ENCODE data around the gene LRRC10. TPM values are rescaled to one million over a fixed set of nuclear protein-coding genes. Genes with fewer than 3 reads are reported as not detected.

The LRRC10 gene, protein sequence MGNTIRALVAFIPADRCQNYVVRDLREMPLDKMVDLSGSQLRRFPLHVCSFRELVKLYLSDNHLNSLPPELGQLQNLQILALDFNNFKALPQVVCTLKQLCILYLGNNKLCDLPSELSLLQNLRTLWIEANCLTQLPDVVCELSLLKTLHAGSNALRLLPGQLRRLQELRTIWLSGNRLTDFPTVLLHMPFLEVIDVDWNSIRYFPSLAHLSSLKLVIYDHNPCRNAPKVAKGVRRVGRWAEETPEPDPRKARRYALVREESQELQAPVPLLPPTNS
- polyA plus RNA-seq (ENCODE audit: low read depth in 6 of 6), result not detected

DNA sequence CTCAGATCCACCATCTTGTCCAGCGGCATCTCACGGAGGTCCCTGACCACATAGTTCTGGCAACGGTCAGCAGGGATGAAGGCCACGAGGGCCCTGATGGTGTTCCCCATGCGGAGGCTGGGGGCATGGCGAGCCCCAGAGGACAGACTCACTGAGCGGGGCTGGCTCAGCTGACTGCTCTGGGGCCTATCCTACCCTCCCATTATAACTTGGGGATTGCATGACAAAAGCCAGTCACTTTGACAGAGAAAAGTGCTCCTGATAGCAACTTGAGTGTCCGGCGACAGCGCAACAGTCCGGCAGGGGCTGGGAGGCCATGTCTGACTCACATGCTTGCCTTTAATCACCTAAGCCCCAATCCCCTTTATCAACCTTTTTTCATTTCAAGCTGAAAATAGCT is at the start of gene LRRC10:
Gene LRRC10, minus strand, starts transcription at position 179 of the 400 bp plus-strand sequence. Its CDS starts 69 bp downstream, at position 110.
- Mint-ChIP-seq H3K36me3 (no peaks in the 10 kb centered on the region), H3K4me3 (no peak within 1 kb of the TSS), H3K4me1 (peaks cover 0 to 4% (median 4%) of the 10 kb centered on the region in 3 donors), H3K27ac (no peak within 1 kb of the TSS), H3K27me3 (no peaks in the 10 kb centered on the region), H3K9me3 (no peaks in the 10 kb centered on the region)
- no peak for DNase-seq
- no peak for ATAC-seq (ENCODE audit: low read depth in 2 of 2)

DNA sequence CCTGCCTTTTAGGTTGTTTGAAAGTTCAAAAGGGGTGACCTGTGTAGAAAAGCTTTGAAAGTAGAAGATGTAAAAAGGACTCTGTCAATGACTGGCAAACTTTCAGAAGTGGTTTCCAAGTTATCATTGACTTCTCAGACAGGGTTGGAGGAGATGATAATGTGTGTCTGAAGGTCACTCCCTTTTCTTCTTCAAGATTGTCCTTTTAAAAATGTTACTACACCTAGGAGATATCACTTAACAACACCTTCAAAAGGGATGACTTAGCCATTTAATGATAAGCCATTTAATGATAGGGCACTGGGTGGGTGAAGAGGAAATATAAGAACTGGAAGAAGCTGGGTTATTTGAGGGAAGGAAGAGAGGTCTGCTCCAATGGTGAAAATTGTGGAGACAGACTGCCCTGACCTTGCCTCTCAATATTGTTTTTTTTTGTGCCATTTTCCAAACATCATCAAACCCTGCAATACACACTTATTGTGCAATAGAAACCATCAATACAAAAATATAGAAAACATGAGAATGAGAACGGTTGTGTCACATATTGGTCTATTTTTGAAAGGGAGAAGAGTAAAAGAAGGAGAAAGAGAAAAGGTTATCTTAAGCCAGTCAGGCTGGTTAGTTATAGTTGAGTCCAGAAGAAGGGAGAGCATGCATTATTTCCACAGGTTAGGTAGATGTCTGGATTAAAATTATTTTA is 49.6 kb upstream of the LRRC10 start:
- Mint-ChIP-seq H3K9me3 (no peaks in the 10 kb centered on the region), H3K4me1 (no peaks in the 10 kb centered on the region), H3K4me3 (no peak overlapping the region), H3K27me3 (peaks cover 0 to 10% (median 3%) of the 10 kb centered on the region in 3 donors), H3K27ac (no peak overlapping the region), H3K36me3 (no peaks in the 10 kb centered on the region)
- DNase-seq, result no peak
- no peak for ATAC-seq (ENCODE audit: low read depth in 2 of 2)

DNA sequence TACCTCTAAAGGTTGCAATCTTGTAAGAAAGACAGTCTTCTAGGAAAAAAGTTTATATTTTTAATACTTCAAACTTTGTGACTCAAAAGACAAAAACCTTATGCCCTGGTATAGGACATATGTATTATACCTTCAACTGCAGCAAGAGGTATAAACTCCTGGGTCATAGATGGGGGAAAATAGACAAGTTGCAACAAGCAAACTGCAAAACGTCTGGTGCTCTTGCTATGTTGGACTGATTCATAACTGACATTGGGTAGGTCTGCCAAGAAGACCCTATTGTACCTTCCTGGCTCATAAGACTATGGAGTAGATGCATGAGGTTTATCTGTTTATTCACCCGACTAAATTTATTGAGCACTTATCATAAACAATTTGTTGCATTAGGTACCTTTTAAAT is 47.5 kb upstream of the LRRC10 start:
- no peak for ATAC-seq (ENCODE audit: low read depth in 2 of 2)
- Mint-ChIP-seq H3K4me3 (no peak overlapping the region), H3K9me3 (no peaks in the 10 kb centered on the region)

DNA sequence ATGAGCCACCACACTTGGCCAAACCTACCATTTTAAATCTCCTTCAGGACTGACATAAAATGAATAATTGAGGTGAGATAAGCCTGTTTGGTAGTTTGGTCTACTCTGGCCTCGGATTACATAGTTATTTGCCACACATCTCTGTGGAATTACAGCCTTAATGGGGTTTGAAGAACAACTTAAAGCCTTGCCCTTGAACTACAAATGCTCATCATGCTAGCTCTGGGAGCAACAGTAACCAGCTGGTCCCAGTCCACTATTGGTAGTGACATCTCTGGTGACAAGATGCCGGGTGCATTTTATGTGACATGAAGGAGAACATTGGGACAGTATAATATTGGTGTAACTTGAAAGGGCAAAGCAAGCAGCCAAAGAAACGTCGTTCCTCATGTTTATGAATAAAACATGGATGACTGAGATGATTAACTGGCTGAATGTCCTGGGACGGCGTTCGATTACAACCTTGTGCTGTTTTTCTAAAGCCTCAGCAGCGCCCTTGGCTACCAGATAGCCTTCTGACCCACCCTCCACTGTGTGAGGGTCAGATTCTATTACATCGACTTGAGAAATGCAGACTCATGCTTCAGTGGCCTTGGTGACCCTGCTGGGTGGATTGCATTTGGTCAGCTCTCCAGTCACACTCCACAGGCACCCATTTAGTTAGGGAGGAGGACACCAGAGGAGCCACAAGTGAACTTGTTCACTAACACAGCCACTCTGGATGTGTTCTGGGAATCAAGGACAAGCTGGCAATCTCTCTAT is 46.9 kb upstream of the LRRC10 start:
- ATAC-seq (ENCODE audit: low read depth in 2 of 2), result no peak
- no peaks in the 10 kb centered on the region for H3K9me3 Mint-ChIP-seq
- H3K27ac Mint-ChIP-seq, result no peak overlapping the region

More for the DNA sequence above, 47.5 kb upstream of the LRRC10 start:
- Mint-ChIP-seq H3K27ac (no peak overlapping the region), H3K36me3 (no peaks in the 10 kb centered on the region), H3K4me1 (no peaks in the 10 kb centered on the region), H3K27me3 (peaks cover 0 to 10% (median 3%) of the 10 kb centered on the region in 3 donors)
- DNase-seq, result no peak

DNA sequence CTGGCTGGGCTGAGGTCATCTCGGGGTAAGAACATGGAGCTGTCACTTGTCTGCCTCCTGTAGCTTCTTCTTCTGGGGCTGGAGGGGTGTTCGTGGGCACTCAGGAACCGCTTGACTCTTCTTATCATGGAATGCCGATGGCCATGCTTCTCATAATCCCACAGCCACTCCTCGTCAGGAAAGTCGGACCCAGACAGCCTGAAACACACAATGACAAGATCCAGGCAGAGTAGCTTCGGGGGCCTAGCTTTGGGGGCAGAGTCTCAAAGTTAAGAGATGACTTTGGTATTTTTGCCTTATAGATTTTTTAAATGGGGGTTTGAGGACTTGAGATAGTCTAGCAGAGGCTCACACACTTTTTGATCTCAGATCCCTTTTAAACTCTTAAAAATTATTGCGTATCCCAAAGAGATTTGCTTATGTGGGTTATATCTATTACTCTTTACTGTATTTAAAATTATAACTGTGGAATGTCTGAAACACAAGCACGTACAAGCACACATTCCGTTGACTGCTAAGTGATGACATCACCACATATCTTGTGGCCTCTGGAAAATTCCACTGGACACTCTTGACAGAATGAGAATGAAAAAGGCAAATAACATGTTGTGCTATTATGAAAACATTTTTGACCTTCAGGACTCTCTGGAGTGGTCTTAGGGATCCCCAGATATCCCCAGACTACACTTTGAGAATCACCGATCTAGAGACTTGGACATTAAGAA is 45.1 kb upstream of the LRRC10 start:
- no peaks in the 10 kb centered on the region for H3K36me3 Mint-ChIP-seq
- H3K27ac Mint-ChIP-seq, result no peak overlapping the region
- H3K4me1 Mint-ChIP-seq, result no peaks in the 10 kb centered on the region
- H3K27me3 Mint-ChIP-seq, result peaks cover 0 to 10% (median 3%) of the 10 kb centered on the region in 3 donors
- ATAC-seq (ENCODE audit: low read depth in 2 of 2) (no peak), DNase-seq (no peak)
- no peak overlapping the region for H3K4me3 Mint-ChIP-seq
- H3K9me3 Mint-ChIP-seq, result no peaks in the 10 kb centered on the region

More for the DNA sequence above, 46.9 kb upstream of the LRRC10 start:
- H3K4me3 Mint-ChIP-seq, result peak overlapping the region in 1 of 8 donors; percentile 60
- H3K27me3 Mint-ChIP-seq, result peaks cover 0 to 10% (median 3%) of the 10 kb centered on the region in 3 donors
- H3K36me3 Mint-ChIP-seq, result no peaks in the 10 kb centered on the region
- DNase-seq, result no peak
- H3K4me1 Mint-ChIP-seq, result no peaks in the 10 kb centered on the region

DNA sequence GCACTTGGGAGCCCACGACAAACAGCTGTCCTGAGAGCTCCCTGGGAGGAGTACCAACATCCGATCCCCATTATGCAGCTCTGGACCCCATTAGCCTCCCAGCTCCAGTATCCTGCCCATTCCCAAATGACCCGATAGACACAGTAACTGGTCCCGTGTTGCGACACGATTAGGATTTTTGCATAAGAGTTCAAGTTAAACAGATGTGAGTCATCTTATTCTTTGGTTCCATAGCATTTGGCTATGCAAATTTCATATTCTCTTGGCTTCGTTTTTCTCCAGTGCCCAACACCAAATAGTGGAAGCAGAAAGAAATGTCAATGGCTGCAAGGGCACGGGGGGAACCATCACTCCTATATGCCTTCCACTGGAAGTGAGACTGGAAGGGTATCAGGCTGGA is 43.0 kb upstream of the LRRC10 start:
- Mint-ChIP-seq H3K4me1 (no peaks in the 10 kb centered on the region), H3K27me3 (no peaks in the 10 kb centered on the region), H3K36me3 (no peaks in the 10 kb centered on the region), H3K4me3 (no peak overlapping the region), H3K9me3 (no peaks in the 10 kb centered on the region), H3K27ac (no peak overlapping the region)
- DNase-seq, result no peak
- no peak for ATAC-seq (ENCODE audit: low read depth in 2 of 2)

DNA sequence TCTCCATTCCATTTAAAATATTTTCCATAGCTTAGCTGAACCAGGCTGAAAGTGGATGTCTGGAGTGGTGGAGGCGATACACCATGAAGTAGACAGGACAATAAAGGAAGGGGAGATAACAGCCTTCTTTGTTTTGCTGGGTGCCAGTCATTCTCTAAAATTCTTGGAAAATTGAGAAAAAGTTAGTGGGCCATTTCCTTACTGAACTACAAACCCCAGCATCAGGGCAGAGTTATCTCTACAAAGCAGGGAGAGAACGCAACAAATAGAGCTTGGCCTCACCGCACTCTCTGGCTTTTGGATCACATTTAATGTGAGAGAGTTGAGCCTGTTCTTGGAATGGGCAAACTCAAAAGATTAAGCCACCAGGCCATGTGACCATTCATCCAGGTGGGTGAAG is 41.2 kb upstream of the LRRC10 start:
- no peak overlapping the region for H3K27ac Mint-ChIP-seq
- H3K27me3 Mint-ChIP-seq, result peaks cover 0 to 12% (median 0%) of the 10 kb centered on the region in 3 donors
- ATAC-seq (ENCODE audit: low read depth in 2 of 2) (no peak), DNase-seq (no peak)
- no peaks in the 10 kb centered on the region for H3K36me3 Mint-ChIP-seq
- H3K4me1 Mint-ChIP-seq, result no peaks in the 10 kb centered on the region
- peak overlapping the region in 1 of 8 donors; percentile 73 for H3K4me3 Mint-ChIP-seq
- no peaks in the 10 kb centered on the region for H3K9me3 Mint-ChIP-seq

DNA sequence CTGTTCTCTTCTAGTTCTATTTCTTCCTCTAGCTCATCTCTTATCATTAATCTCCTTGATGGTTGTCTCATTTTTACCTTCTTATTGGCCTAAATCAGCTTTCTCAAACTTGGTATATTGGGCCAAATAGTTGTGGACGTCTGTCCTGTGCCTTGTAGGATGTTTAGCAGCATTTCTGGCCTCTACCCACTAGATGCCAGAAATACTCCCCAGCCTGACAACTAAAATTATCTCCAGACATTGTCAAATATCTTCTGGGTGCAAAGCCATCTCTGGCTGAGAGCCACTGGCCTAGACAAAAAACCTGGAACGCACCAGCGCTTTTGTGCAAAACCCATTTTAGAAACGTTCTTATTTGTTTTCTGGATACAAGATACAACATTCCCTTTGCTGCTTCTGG is 38.8 kb upstream of the LRRC10 start:
- H3K27ac Mint-ChIP-seq, result no peak overlapping the region
- H3K4me3 Mint-ChIP-seq, result no peak overlapping the region
- no peak for DNase-seq
- no peaks in the 10 kb centered on the region for H3K9me3 Mint-ChIP-seq
- ATAC-seq (ENCODE audit: low read depth in 2 of 2), result no peak
- no peaks in the 10 kb centered on the region for H3K4me1 Mint-ChIP-seq
- no peaks in the 10 kb centered on the region for H3K36me3 Mint-ChIP-seq
- peaks cover 0 to 12% (median 0%) of the 10 kb centered on the region in 3 donors for H3K27me3 Mint-ChIP-seq

DNA sequence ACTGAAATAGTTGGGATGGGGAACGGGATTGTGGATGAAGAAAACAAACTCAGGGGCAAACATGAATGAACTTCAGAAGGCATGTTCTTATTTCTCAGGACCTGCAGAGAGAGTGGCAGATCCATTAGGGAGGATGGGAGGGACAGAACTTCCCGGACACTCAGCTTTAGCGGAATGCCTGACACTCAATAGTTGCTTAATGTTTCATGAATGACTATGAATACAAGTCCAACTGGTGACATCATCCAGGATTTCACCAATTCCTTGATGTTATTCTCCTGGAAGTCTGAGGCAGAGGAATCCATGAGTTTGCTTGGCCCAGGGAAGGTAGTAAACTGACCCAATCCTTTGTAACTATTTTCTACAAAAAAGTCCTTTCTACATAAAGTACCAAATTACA is 37.8 kb upstream of the LRRC10 start:
- H3K9me3 Mint-ChIP-seq, result no peaks in the 10 kb centered on the region
- no peaks in the 10 kb centered on the region for H3K36me3 Mint-ChIP-seq
- H3K27ac Mint-ChIP-seq, result no peak overlapping the region
- peaks cover 0 to 12% (median 0%) of the 10 kb centered on the region in 3 donors for H3K27me3 Mint-ChIP-seq
- no peaks in the 10 kb centered on the region for H3K4me1 Mint-ChIP-seq
- DNase-seq (no peak), ATAC-seq (ENCODE audit: low read depth in 2 of 2) (no peak)
- H3K4me3 Mint-ChIP-seq, result no peak overlapping the region

DNA sequence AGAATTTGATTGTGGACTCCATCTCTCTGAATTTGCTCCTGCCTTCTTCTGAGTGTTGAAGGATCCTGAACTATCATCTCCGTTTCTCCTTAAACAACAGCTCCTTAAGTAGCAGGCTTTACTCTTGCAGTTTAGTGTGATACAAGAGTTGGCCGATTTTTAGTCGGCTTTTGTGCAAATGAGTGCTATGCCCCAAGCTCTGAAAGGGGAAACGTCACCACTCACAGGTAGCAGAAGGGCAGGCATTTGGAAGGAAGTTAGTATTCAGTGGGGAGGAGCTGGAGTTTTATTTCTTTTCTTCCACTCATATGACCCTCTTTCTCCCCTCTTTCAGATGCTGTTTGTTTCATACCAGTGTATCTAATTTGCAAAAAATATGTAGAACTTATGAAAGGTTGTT is 36.5 kb upstream of the LRRC10 start:
- peaks cover 0 to 12% (median 0%) of the 10 kb centered on the region in 3 donors for H3K27me3 Mint-ChIP-seq
- H3K4me1 Mint-ChIP-seq, result no peaks in the 10 kb centered on the region
- ATAC-seq (ENCODE audit: low read depth in 2 of 2) (no peak), DNase-seq (no peak)
- H3K9me3 Mint-ChIP-seq, result no peaks in the 10 kb centered on the region
- H3K36me3 Mint-ChIP-seq, result no peaks in the 10 kb centered on the region
- no peak overlapping the region for H3K27ac Mint-ChIP-seq
- no peak overlapping the region for H3K4me3 Mint-ChIP-seq

DNA sequence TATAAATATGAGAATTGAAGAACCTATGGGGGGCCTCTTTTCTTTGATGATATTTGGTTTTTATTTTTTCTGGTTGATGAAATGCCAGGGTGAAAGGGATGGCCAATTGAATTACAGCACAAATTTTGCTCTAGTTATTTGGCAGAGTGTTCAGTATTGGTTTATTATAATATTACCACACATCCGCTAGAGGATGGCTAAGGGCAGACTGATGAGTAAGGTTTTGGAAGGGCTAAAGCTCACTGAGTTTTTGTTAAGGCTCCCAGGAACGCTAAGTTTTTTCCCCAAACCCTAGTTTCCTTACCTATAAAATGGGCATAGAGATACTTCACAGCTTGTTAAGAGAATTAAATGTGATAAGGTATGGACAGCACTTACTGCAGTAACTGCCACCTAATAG is 34.3 kb upstream of the LRRC10 start:
- Mint-ChIP-seq H3K4me3 (no peak overlapping the region), H3K4me1 (no peaks in the 10 kb centered on the region), H3K27me3 (peaks cover 0 to 12% (median 0%) of the 10 kb centered on the region in 3 donors), H3K27ac (no peak overlapping the region), H3K36me3 (no peaks in the 10 kb centered on the region), H3K9me3 (no peaks in the 10 kb centered on the region)
- DNase-seq (no peak), ATAC-seq (ENCODE audit: low read depth in 2 of 2) (no peak)

DNA sequence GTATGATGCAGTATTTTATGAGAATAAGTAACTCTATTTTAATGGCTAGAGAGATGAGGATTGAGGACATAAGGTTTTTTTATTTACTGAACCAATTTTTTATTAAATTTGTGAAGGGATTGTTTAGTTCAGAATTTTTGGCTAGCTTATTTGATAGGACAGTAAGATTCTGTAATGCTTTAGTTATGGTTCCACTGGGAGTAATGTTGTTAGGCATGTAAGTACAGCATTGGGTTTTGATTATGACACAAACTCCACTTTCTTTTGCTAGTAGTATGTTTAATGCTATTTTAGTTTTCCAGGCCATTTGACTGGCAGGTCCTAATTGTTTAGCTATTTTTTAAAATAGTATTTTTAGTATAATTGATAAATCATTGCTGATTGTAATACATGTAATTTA is 33.8 kb upstream of the LRRC10 start:
- peaks cover 0 to 12% (median 0%) of the 10 kb centered on the region in 3 donors for H3K27me3 Mint-ChIP-seq
- no peak overlapping the region for H3K4me3 Mint-ChIP-seq
- no peak overlapping the region for H3K27ac Mint-ChIP-seq
- DNase-seq (no peak), ATAC-seq (ENCODE audit: low read depth in 2 of 2) (no peak)
- peaks cover 0 to 2% (median 1%) of the 10 kb centered on the region in 3 donors for H3K4me1 Mint-ChIP-seq
- H3K36me3 Mint-ChIP-seq, result no peaks in the 10 kb centered on the region
- H3K9me3 Mint-ChIP-seq, result no peaks in the 10 kb centered on the region

DNA sequence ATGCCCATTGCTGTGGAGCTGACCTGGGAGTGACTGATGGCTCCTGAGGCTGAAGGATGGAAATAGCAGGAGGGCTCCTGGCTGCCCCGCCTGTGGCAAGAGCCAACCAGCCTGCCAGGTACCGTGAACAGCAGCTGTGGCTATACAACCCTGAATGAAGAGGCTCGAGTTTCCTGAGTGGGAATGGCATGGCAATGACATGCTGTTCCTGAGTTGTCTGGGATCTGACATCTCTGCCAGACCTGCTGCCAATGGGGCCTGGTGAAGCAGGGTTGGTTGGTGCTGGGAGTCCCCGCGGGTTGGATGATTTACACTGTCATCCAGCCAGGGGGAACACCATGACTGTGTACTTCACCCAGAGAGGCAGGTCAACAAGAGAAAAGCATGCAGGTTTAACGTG is 31.8 kb upstream of the LRRC10 start:
- H3K9me3 Mint-ChIP-seq, result no peaks in the 10 kb centered on the region
- no peaks in the 10 kb centered on the region for H3K36me3 Mint-ChIP-seq
- peak overlapping the region in 1 of 6 donors; percentile 68 for H3K27ac Mint-ChIP-seq
- H3K4me1 Mint-ChIP-seq, result peaks cover 0 to 5% (median 2%) of the 10 kb centered on the region in 3 donors
- ATAC-seq (ENCODE audit: low read depth in 2 of 2), result no peak
- peaks cover 0 to 2% (median 0%) of the 10 kb centered on the region in 3 donors for H3K27me3 Mint-ChIP-seq
- no peak overlapping the region for H3K4me3 Mint-ChIP-seq
- no peak for DNase-seq
